Fibroblast of the aortic adventitia (primary cell): ENCODE measurements around the gene MARCHF9. TPM values are rescaled to one million over a fixed set of nuclear protein-coding genes. Genes with fewer than 3 reads are reported as not detected.

ENCODE experiments used
- DNase-seq: peaks from one replicate; pipeline ENCODE4 v3.0.0-alpha.2; 2010; ENCODE audit warnings: low read depth
- H3K4me3 ChIP-seq: 2 replicates; pipeline ENCODE4 v1.5.1; 2011; ENCODE audit warnings: low read depth, mild to moderate bottlenecking, control low read depth, low read length, moderate library complexity
- total RNA-seq: library from RNA; depleted of rRNA; stranded (reverse); fragments of >200 nt; gene quantifications from 2 replicates; pipeline ENCODE4 v1.2.3, GENCODE V29; 2012; ENCODE audit warnings: low replicate concordance
- TF ChIP-seq, protein P1 (sequence below): IDR thresholded peaks from 2 replicates; pipeline ENCODE4 v1.5.1; 2011; ENCODE audit warnings: mild to moderate bottlenecking, low read length, control low read depth, inconsistent platforms; ENCODE audit not compliant: insufficient read depth

Gene MARCHF9
- total RNA-seq, 1 donor: 2.1 TPM

DNA sequence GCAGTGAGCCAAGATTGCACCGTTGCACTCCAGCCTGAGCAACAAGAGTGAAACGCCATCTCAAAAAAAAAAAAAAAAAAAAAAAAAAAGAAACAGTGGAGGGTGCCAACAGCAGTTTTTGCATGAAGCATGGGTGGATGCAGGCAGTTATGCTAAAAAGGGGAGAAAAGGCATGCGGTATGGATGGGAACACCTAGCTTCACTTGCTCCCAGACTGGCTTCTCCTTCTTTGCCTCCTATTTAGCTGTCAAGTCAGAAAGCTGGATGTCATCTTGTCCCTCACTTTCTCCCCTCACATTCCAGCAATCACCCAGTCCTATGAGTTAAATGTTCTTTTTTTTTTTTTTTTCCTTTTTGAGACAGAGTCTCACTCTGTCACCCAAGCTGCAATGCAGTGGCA is 20.1 kb downstream of the MARCHF9 start:
- TF ChIP-seq, protein P1, sequence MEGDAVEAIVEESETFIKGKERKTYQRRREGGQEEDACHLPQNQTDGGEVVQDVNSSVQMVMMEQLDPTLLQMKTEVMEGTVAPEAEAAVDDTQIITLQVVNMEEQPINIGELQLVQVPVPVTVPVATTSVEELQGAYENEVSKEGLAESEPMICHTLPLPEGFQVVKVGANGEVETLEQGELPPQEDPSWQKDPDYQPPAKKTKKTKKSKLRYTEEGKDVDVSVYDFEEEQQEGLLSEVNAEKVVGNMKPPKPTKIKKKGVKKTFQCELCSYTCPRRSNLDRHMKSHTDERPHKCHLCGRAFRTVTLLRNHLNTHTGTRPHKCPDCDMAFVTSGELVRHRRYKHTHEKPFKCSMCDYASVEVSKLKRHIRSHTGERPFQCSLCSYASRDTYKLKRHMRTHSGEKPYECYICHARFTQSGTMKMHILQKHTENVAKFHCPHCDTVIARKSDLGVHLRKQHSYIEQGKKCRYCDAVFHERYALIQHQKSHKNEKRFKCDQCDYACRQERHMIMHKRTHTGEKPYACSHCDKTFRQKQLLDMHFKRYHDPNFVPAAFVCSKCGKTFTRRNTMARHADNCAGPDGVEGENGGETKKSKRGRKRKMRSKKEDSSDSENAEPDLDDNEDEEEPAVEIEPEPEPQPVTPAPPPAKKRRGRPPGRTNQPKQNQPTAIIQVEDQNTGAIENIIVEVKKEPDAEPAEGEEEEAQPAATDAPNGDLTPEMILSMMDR: no peak
- no peak for DNase-seq
- no peak overlapping the region for H3K4me3 ChIP-seq

- TF ChIP-seq, protein P1: no peak
- H3K4me3 ChIP-seq: no peak overlapping the region
- no peak for DNase-seq
Observed at GRCh38 chr12:57775563-57776246, 20.8 kb downstream of the MARCHF9 start.

- H3K4me3 ChIP-seq: no peak overlapping the region
- TF ChIP-seq, protein P1: no peak
- DNase-seq: no peak
Observed at GRCh38 chr12:57776247-57776587, 21.3 kb downstream of the MARCHF9 start.

- no peak overlapping the region for H3K4me3 ChIP-seq
- TF ChIP-seq, protein P1: no peak
- no peak for DNase-seq
Observed at GRCh38 chr12:57777367-57777766, 22.5 kb downstream of the MARCHF9 start.

DNA sequence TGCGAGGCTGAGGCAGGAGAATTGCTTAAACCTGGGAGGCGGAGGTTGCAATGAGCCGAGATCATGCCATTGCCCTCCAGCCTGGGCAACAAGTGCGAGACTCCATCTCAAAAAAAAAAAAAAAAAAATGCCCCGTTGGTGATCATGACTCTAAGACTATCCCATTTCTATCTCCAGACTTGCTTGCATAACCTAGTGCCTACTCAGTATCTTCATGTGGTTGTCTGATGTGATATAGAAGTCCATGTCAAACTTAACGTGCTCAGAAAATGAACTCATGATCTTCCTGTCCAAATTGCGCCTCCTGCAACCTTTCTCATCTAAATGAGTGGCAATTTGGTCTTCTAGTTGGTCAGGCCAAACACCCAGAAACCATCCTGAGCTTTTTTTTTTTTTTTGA is 23.0 kb downstream of the MARCHF9 start:
- TF ChIP-seq, protein P1: no peak

GRCh38 chr12:57779736-57780135 is 24.8 kb downstream of the MARCHF9 start:
- no peak for DNase-seq
- TF ChIP-seq, protein P1: no peak
- H3K4me3 ChIP-seq: no peak overlapping the region

More for the DNA sequence above, 23.0 kb downstream of the MARCHF9 start:
- no peak overlapping the region for H3K4me3 ChIP-seq
- DNase-seq: no peak
